ENCODE results near the gene ZNF43. TPM values are rescaled to one million over a fixed set of nuclear protein-coding genes. Genes with fewer than 3 reads are reported as not detected.

ZNF43 gene
- total and polyA plus RNA-seq, 2 experiments from 2014 or later: 22.2 to 59.8 TPM

- H3K36me3 Mint-ChIP-seq (ENCODE audit: low read depth): peaks cover 79% of the 10 kb centered on the region
- H3K9me2 ChIP-seq (ENCODE audit: insufficient read depth): no peaks in the 10 kb centered on the region
- no peak overlapping the region for H3K4me3 ChIP-seq
- no peak overlapping the region for H3K27ac ChIP-seq (ENCODE audit: low read depth)
- H3K4me3 Mint-ChIP-seq: no peak overlapping the region
- H3F3A ChIP-seq (replicated peaks; ENCODE audit: low read depth): peaks cover 16% of the 10 kb centered on the region
- no peaks in the 10 kb centered on the region; the same call in 2 of the 3 replicates for H3K9me3 Mint-ChIP-seq
- H3K4me1 ChIP-seq (ENCODE audit: insufficient read depth): peaks cover 7% of the 10 kb centered on the region
- H3K4me2 ChIP-seq: no peak overlapping the region
- peaks cover 41% of the 10 kb centered on the region for H4K20me1 ChIP-seq (replicated peaks; ENCODE audit: insufficient read depth)
- H3K79me2 ChIP-seq (replicated peaks; ENCODE audit: insufficient read depth): peaks cover 9% of the 10 kb centered on the region
- ATAC-seq (no peak), DNase-seq (ENCODE audit: low spot score) (no peak)
- H3K36me3 ChIP-seq (ENCODE audit: insufficient read depth): peaks cover 61% of the 10 kb centered on the region
- H3K27me3 ChIP-seq (ENCODE audit: insufficient read depth): no peaks in the 10 kb centered on the region
- no peak for TF ChIP-seq STAT1 (IDR thresholded peaks at IDR 0.05; ENCODE audit: unreplicated experiment)
- TF ChIP-seq EZH2 (IDR thresholded peaks at IDR 0.05; ENCODE audit: low read depth, unreplicated experiment): no peak
- TF ChIP-seq JUNB (IDR thresholded peaks at IDR 0.05; ENCODE audit: unreplicated experiment): no peak
- no peak for TF ChIP-seq CREB1 (CRISPR knock-in tag; IDR thresholded peaks at IDR 0.05; ENCODE audit: low read depth)
- TF ChIP-seq REST (IDR thresholded peaks at IDR 0.05; ENCODE audit: unreplicated experiment): no peak
- TF ChIP-seq ZNF114 (CRISPR knock-in tag; IDR thresholded peaks at IDR 0.05): no peak
- no peak for TF ChIP-seq ZNF331 (CRISPR knock-in tag; IDR thresholded peaks at IDR 0.05; ENCODE audit: low read depth)
- TF ChIP-seq POLR2AphosphoS5 (IDR thresholded peaks at IDR 0.05; ENCODE audit: low read depth): no peak
- no peak for TF ChIP-seq ZNF462 (CRISPR knock-in tag; IDR thresholded peaks at IDR 0.05)
- TF ChIP-seq CTCF (conservative IDR thresholded peaks at IDR 0.05; ENCODE audit: low read depth in 2 of 2): no peak
- TF ChIP-seq ETS1 (IDR thresholded peaks at IDR 0.05): no peak
- TF ChIP-seq EZH2phosphoT487 (IDR thresholded peaks at IDR 0.05; ENCODE audit: unreplicated experiment): no peak
- TF ChIP-seq NANOG (IDR thresholded peaks at IDR 0.05; ENCODE audit: borderline replicate concordance): no peak
- H3K4me1 Mint-ChIP-seq: peaks cover 4% of the 10 kb centered on the region; the same call in 2 of the 3 replicates
- no peak overlapping the region for H3K27ac Mint-ChIP-seq
- H3K27me3 Mint-ChIP-seq (ENCODE audit: insufficient read depth, low read depth, poor library complexity): peaks cover 5% of the 10 kb centered on the region
- H2AFZ ChIP-seq: no peak overlapping the region
These were observed 5.1 kb upstream of the ZNF43 start for GRCh38 chr19:21841081-21841480.
